DND-41 (cell line): ENCODE results near the gene MCOLN3.

Experiments
- ATAC-seq: fragments of 200-7000 bp; cut with Tn5 transposase; 3 replicates; pipeline ENCODE4 v1.9.1; 2021; ENCODE audit warnings: low read depth; ENCODE audit not compliant: insufficient read depth
- DNase-seq: peaks from one replicate; pipeline ENCODE4 v3.0.0-alpha.2; 2020
- H2AFZ ChIP-seq: 2 replicates; pipeline ENCODE4 v1.6.0; 2012; ENCODE audit warnings: low read depth, low read length
- H3K27ac ChIP-seq: 2 replicates; pipeline ENCODE4 v1.5.1; 2012; ENCODE audit warnings: low read length, inconsistent platforms
- H3K27me3 ChIP-seq: fragments of 200-600 bp; sonication (generic); 2 replicates; pipeline ENCODE4 v1.6.0; 2012; ENCODE audit warnings: low read length, mild to moderate bottlenecking, inconsistent platforms; ENCODE audit not compliant: insufficient read depth, poor library complexity
- H3K36me3 ChIP-seq: 2 replicates; pipeline ENCODE4 v1.5.1; 2012; ENCODE audit warnings: low read length, inconsistent platforms; ENCODE audit not compliant: insufficient read depth
- H3K4me1 ChIP-seq: 2 replicates; pipeline ENCODE4 v1.5.1; 2012; ENCODE audit warnings: mild to moderate bottlenecking, low read length; ENCODE audit not compliant: insufficient read depth
- H3K4me2 ChIP-seq: 2 replicates; pipeline ENCODE4 v1.6.0; 2012; ENCODE audit warnings: mild to moderate bottlenecking, moderate library complexity, low read length, inconsistent platforms; ENCODE audit not compliant: insufficient read depth
- H3K4me3 ChIP-seq, 2 experiments: fragments of 200-600 bp in 1 of 2; shearing (Covaris generic) in 1 of 2; 2 replicates each; pipeline ENCODE4 v1.5.1; 2012 to 2016; ENCODE audit warnings: inconsistent platforms in 2 of 2, low read length in 2 of 2, mild to moderate bottlenecking in 2 of 2, low read depth in 1 of 2, moderate library complexity in 1 of 2
- H3K79me2 ChIP-seq: 2 replicates; pipeline ENCODE4 v1.6.0; 2012; ENCODE audit warnings: low read length, inconsistent platforms; ENCODE audit not compliant: insufficient read depth
- H3K9ac ChIP-seq: 2 replicates; pipeline ENCODE4 v1.6.0; 2012; ENCODE audit warnings: low read depth, mild to moderate bottlenecking, inconsistent platforms, low read length, moderate library complexity
- H3K9me3 ChIP-seq: 2 replicates; pipeline ENCODE4 v1.5.1; 2012; ENCODE audit warnings: low read length, moderate library complexity, mild to moderate bottlenecking, inconsistent platforms; ENCODE audit not compliant: insufficient read depth, severe bottlenecking
- H4K20me1 ChIP-seq: 2 replicates; pipeline ENCODE4 v1.6.0; 2012; ENCODE audit warnings: low read length; ENCODE audit not compliant: insufficient read depth
- CTCF ChIP-seq: IDR thresholded peaks from 2 replicates; pipeline ENCODE4 v1.5.1; 2012; ENCODE audit warnings: borderline replicate concordance, low read length, moderate library complexity, mild to moderate bottlenecking; ENCODE audit not compliant: poor library complexity, severe bottlenecking; ENCODE audit errors: extremely low read depth
- EZH2 ChIP-seq: IDR thresholded peaks from 3 replicates; pipeline ENCODE4 v1.6.1; 2012; ENCODE audit warnings: borderline replicate concordance, low read depth, mild to moderate bottlenecking, moderate library complexity, low read length, inconsistent platforms; ENCODE audit not compliant: severe bottlenecking

Gene MCOLN3

GRCh38 chr1:85085417-85085816, 37.1 kb upstream of the MCOLN3 start:
- H3K9me3 ChIP-seq = no peaks in the 10 kb centered on the region
- no peak for DNase-seq
- no peaks in the 10 kb centered on the region for H3K27me3 ChIP-seq
- H3K4me3 ChIP-seq = no peak overlapping the region
- no peak overlapping the region for H3K4me2 ChIP-seq
- no peaks in the 10 kb centered on the region for H3K36me3 ChIP-seq
- H3K9ac ChIP-seq = no peak overlapping the region
- no peaks in the 10 kb centered on the region for H3K79me2 ChIP-seq
- H3K27ac ChIP-seq = no peak overlapping the region
- TF ChIP-seq EZH2 (no peak), CTCF (no peak)
- ATAC-seq = peak; percentile 35; the same call in 1 of the 3 replicates
- 0 out of 2 replicates have a peak, but pooled peaks cover 3% of the 10 kb centered on the region for H3K4me1 ChIP-seq
- no peak overlapping the region for H2AFZ ChIP-seq
- H4K20me1 ChIP-seq = no peaks in the 10 kb centered on the region

- H3K4me1 ChIP-seq = no peaks in the 10 kb centered on the region
- TF ChIP-seq EZH2 = no peak
- H3K4me3 ChIP-seq = no peak overlapping the region
- ATAC-seq = no peak; the same call in 2 of the 3 replicates
- H2AFZ ChIP-seq = no peak overlapping the region
- H3K9ac ChIP-seq = no peak overlapping the region
- H4K20me1 ChIP-seq = no peaks in the 10 kb centered on the region
- no peak for DNase-seq
- H3K27me3 ChIP-seq = no peaks in the 10 kb centered on the region
- H3K36me3 ChIP-seq = no peaks in the 10 kb centered on the region
- H3K4me2 ChIP-seq = no peak overlapping the region
- H3K27ac ChIP-seq = no peak overlapping the region
- no peaks in the 10 kb centered on the region for H3K79me2 ChIP-seq
- H3K9me3 ChIP-seq = no peaks in the 10 kb centered on the region
Measured at GRCh38 chr1:85078903-85079302, 30.6 kb upstream of the MCOLN3 start.

GRCh38 chr1:85074365-85074964, 26.2 kb upstream of the MCOLN3 start:
- H3K4me3 ChIP-seq = no peak overlapping the region
- no peaks in the 10 kb centered on the region for H3K4me1 ChIP-seq
- TF ChIP-seq CTCF = no peak
- ATAC-seq (no peak), DNase-seq (no peak)
- H3K9me3 ChIP-seq = no peaks in the 10 kb centered on the region
- no peaks in the 10 kb centered on the region for H3K27me3 ChIP-seq
- no peak overlapping the region for H3K4me2 ChIP-seq
- H4K20me1 ChIP-seq = no peaks in the 10 kb centered on the region
- H3K9ac ChIP-seq = no peak overlapping the region
- no peak overlapping the region for H3K27ac ChIP-seq
- no peaks in the 10 kb centered on the region for H3K79me2 ChIP-seq
- no peak overlapping the region for H2AFZ ChIP-seq
- no peaks in the 10 kb centered on the region for H3K36me3 ChIP-seq

- ATAC-seq (no peak), DNase-seq (no peak)
- Histone ChIP-seq H3K79me2 (no peaks in the 10 kb centered on the region), H3K4me1 (no peaks in the 10 kb centered on the region), H3K9ac (no peak overlapping the region), H4K20me1 (no peaks in the 10 kb centered on the region), H3K4me2 (no peak overlapping the region), H3K27me3 (no peaks in the 10 kb centered on the region), H3K27ac (no peak overlapping the region), H3K4me3 (no peak overlapping the region), H3K9me3 (no peaks in the 10 kb centered on the region), H3K36me3 (no peaks in the 10 kb centered on the region), H2AFZ (no peak overlapping the region)
- TF ChIP-seq EZH2 (no peak), CTCF (no peak)
Measured at GRCh38 chr1:85070972-85071492, 22.7 kb upstream of the MCOLN3 start.
